Measurements from ENCODE around the gene CLPTM1. TPM values are rescaled to one million over a fixed set of nuclear protein-coding genes. Genes with fewer than 3 reads are reported as not detected.

Gene CLPTM1
- total and polyA plus RNA-seq, 9 of the 15 experiments (the other 6 are each of a cell fraction or from before 2014, with no cell fraction given), result 0.37 to 96.0 (median 27.5) TPM

DNA sequence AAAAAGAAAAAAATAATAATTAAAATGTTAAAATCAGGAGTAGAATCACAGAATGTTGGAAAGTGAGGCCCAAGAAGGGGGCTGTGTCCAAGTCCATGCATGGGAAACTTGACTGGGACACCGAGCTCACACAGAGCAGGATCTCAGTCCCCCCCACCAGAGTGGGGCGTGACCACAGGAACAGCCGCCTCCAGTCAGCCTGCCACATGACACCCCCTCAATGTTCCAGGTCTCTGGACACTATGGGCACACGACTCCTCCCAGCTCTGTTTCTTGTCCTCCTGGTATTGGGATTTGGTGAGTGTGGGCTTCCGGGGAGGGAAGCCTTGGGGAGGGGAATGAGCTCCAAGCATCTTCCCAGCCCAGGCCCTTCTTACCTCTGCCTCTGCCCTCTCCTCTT, 6.9 kb upstream of the CLPTM1 start:
- Histone ChIP-seq H2AFZ (ENCODE audit: low read depth, low read length) (no peak overlapping the region), H3K9ac (ENCODE audit: insufficient read depth in 1 of 2, low read depth in 2 of 2, low read length in 2 of 2) (0 out of 4 replicates have a peak overlapping the region, but pooled peaks of 1 of the 2 experiments have one; percentile 55), H3K4me3 (no peak overlapping the region), H3K27me3 (ENCODE audit: control insufficient read depth in 2 of 2, insufficient read depth in 2 of 2, low read length in 2 of 2) (no peaks in the 10 kb centered on the region), H3K4me2 (ENCODE audit: insufficient read depth, low read length) (no peak overlapping the region), H3K36me3 (ENCODE audit: control insufficient read depth, insufficient read depth, low read length) (no peaks in the 10 kb centered on the region), H4K20me1 (replicated peaks; ENCODE audit: control insufficient read depth, insufficient read depth, low read length) (no peaks in the 10 kb centered on the region), H3K9me3 (replicated peaks; ENCODE audit: control insufficient read depth, insufficient read depth, low read depth, low read length) (no peaks in the 10 kb centered on the region), H3K9me1 (ENCODE audit: control insufficient read depth, insufficient read depth, low read length) (no peaks in the 10 kb centered on the region), H3K27ac (ENCODE audit: extremely low read depth, low read depth, low read length) (no peak overlapping the region), H3K4me1 (replicated peaks in 1 of 2; ENCODE audit: control insufficient read depth in 2 of 2, insufficient read depth in 2 of 2, low read length in 2 of 2) (peaks cover 12 to 36% of the 10 kb centered on the region in 2 experiments; a peak in 4 of 5 replicates), H3K79me2 (ENCODE audit: control insufficient read depth, insufficient read depth, low read length) (no peaks in the 10 kb centered on the region)
- 0 out of 3 replicates have a peak, but pooled peaks have one; percentile 12 for ATAC-seq
- ChIA-PET CTCF (ENCODE audit: low intra/inter-chr PET ratio) (no interaction called here), POLR2A (interaction anchor here (0.5 to 1.0 kb wide), 2 partner anchors 33 to 159 kb away, joined by 3 read pairs; partner anchors contain the start of gene APOC1)
- intact Hi-C loops (cut with micrococcal nuclease), result no loop called here
- in situ Hi-C loops (cut with MboI), result no loop called here
- TF ChIP-seq ZNF282 (CRISPR knock-in tag; IDR thresholded peaks at IDR 0.05), result no peak
- TF ChIP-seq ZFP30 (CRISPR knock-in tag; IDR thresholded peaks at IDR 0.05; ENCODE audit: borderline replicate concordance), result no peak
- TF ChIP-seq, protein P1, sequence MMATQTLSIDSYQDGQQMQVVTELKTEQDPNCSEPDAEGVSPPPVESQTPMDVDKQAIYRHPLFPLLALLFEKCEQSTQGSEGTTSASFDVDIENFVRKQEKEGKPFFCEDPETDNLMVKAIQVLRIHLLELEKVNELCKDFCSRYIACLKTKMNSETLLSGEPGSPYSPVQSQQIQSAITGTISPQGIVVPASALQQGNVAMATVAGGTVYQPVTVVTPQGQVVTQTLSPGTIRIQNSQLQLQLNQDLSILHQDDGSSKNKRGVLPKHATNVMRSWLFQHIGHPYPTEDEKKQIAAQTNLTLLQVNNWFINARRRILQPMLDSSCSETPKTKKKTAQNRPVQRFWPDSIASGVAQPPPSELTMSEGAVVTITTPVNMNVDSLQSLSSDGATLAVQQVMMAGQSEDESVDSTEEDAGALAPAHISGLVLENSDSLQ (IDR thresholded peaks at IDR 0.05), result no peak
- TF ChIP-seq FOXJ2 (tag; IDR thresholded peaks at IDR 0.05), result no peak
- no peak for TF ChIP-seq SMAD4 (CRISPR knock-in tag; conservative IDR thresholded peaks at IDR 0.05)
- TF ChIP-seq EGR1 (conservative IDR thresholded peaks at IDR 0.05), result 0 out of 2 replicates have a peak, but pooled peaks have one; percentile 24
- TF ChIP-seq PHF8 (IDR thresholded peaks at IDR 0.05; ENCODE audit: borderline replicate concordance, low read length), result no peak
- no peak for TF ChIP-seq BRD9 (IDR thresholded peaks at IDR 0.05; ENCODE audit: low read depth, partially characterized antibody)
- no peak for TF ChIP-seq NFRKB (IDR thresholded peaks at IDR 0.05; ENCODE audit: low read depth)
- TF ChIP-seq HNRNPL (IDR thresholded peaks at IDR 0.05; ENCODE audit: low read depth, low read length), result no peak
- no peak for TF ChIP-seq CEBPG (CRISPR knock-in tag; IDR thresholded peaks at IDR 0.05)
- no peak for TF ChIP-seq CEBPG (tag; conservative IDR thresholded peaks at IDR 0.05 in 1 of 2, IDR thresholded peaks at IDR 0.05 in 1 of 2)
- no peak for TF ChIP-seq MEF2D (tag; conservative IDR thresholded peaks at IDR 0.05; ENCODE audit: low read depth)
- TF ChIP-seq HEY1 (CRISPR knock-in tag; IDR thresholded peaks at IDR 0.05; ENCODE audit: borderline replicate concordance), result no peak
- no peak for TF ChIP-seq TAF7 (tag; IDR thresholded peaks at IDR 0.05)
- TF ChIP-seq, protein P2, sequence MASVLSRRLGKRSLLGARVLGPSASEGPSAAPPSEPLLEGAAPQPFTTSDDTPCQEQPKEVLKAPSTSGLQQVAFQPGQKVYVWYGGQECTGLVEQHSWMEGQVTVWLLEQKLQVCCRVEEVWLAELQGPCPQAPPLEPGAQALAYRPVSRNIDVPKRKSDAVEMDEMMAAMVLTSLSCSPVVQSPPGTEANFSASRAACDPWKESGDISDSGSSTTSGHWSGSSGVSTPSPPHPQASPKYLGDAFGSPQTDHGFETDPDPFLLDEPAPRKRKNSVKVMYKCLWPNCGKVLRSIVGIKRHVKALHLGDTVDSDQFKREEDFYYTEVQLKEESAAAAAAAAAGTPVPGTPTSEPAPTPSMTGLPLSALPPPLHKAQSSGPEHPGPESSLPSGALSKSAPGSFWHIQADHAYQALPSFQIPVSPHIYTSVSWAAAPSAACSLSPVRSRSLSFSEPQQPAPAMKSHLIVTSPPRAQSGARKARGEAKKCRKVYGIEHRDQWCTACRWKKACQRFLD (CRISPR knock-in tag; IDR thresholded peaks at IDR 0.05), result no peak
- TF ChIP-seq, protein P3, sequence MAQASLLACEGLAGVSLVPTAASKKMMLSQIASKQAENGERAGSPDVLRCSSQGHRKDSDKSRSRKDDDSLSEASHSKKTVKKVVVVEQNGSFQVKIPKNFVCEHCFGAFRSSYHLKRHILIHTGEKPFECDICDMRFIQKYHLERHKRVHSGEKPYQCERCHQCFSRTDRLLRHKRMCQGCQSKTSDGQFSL (CRISPR knock-in tag; IDR thresholded peaks at IDR 0.05), result 0 out of 2 replicates have a peak, but pooled peaks have one; percentile 36
- TF ChIP-seq, protein P3 (tag; IDR thresholded peaks at IDR 0.05), result no peak
- FAIRE-seq, result no peak
- BruUV-seq (replicated peaks), result no TSS peak
- 51% methylated on average over 5 of the region's 5 CpGs for WGBS (ENCODE audit: insufficient coverage, low coverage, missing lambda C conversion rate)
- peak in 2 of 4 experiments; percentile 34 to 41 for DNase-seq (ENCODE audit: extremely low read depth in 1 of 4, low spot score in 3 of 4)

Data from K562 (cell line).